NK-92 treated with Interleukin-12 subunit alpha and Interleukin-12 subunit beta, amount 100 ng/mL, for 24 hours (cell line): Measurements from ENCODE around the gene COA1.
"Not testable (repeated sequence)": the region's sequence is repeated elsewhere in the genome, so short reads cannot be mapped to it uniquely, and the experiment has no call there.

Source experiments
- DNase-seq: peaks from one replicate; lab custom pipeline; 2025; lab: John Stamatoyannopoulos, UW

COA1 gene

GRCh38 chr7:43689115-43689514 is 40.2 kb downstream of the COA1 start:
- DNase-seq, result no peak

GRCh38 chr7:43687866-43688265 is 41.5 kb downstream of the COA1 start:
- not testable (repeated sequence) for DNase-seq

GRCh38 chr7:43686991-43687390 is 42.3 kb downstream of the COA1 start:
- DNase-seq, result no peak

GRCh38 chr7:43680736-43681135 is 48.6 kb downstream of the COA1 start:
- DNase-seq, result no peak

- no peak for DNase-seq
Measured at GRCh38 chr7:43679210-43680068, 49.9 kb downstream of the COA1 start.

GRCh38 chr7:43678315-43678714 is 51.0 kb downstream of the COA1 start:
- no peak for DNase-seq

GRCh38 chr7:43677864-43678263 is 51.5 kb downstream of the COA1 start:
- DNase-seq, result no peak

- DNase-seq, result no peak
Measured at GRCh38 chr7:43674559-43675436, 54.5 kb downstream of the COA1 start.

GRCh38 chr7:43673243-43673976 is 55.9 kb downstream of the COA1 start:
- DNase-seq, result not testable (repeated sequence)

GRCh38 chr7:43671521-43671920 is 57.8 kb downstream of the COA1 start:
- no peak for DNase-seq

- no peak for DNase-seq
Measured at GRCh38 chr7:43669286-43670081, 59.8 kb downstream of the COA1 start.

GRCh38 chr7:43668035-43668434 is 61.3 kb downstream of the COA1 start:
- no peak for DNase-seq

- no peak for DNase-seq
Measured at GRCh38 chr7:43666938-43667337, 62.4 kb downstream of the COA1 start.

GRCh38 chr7:43664681-43665080 is 64.6 kb downstream of the COA1 start:
- DNase-seq, result no peak

GRCh38 chr7:43660141-43660540 is 69.2 kb downstream of the COA1 start:
- no peak for DNase-seq

- no peak for DNase-seq
Measured at GRCh38 chr7:43659549-43659896, 69.8 kb downstream of the COA1 start.

- DNase-seq, result no peak
Measured at GRCh38 chr7:43658718-43659548, 70.4 kb downstream of the COA1 start.

GRCh38 chr7:43656997-43657396 is 72.3 kb downstream of the COA1 start:
- DNase-seq, result no peak

GRCh38 chr7:43655584-43655983 is 73.7 kb downstream of the COA1 start:
- DNase-seq, result no peak

- DNase-seq, result no peak
Measured at GRCh38 chr7:43653891-43654504, 75.3 kb downstream of the COA1 start.
